GM19452 (cell line): ENCODE data around the gene NUP107.

Experiments used
- ATAC-seq: cut with Tn5 transposase; IDR thresholded peaks from one replicate; pipeline ENCODE4 v1.9.1; 2021; ENCODE audit not compliant: unreplicated experiment

NUP107 gene

GRCh38 chr12:68794653-68795251 lies 108.0 kb downstream of the NUP107 start:
- no peak for ATAC-seq
